Activated naive CD8-positive, alpha-beta T cell treated with anti-CD3 and anti-CD28 coated beads, Interleukin-2, amount 50 U/mL, for 24 hours (primary cell): Measurements from ENCODE around the gene HIVEP3.
A peak's percentile ranks its signal among the peaks of the same experiment; 100 is the strongest.

Experiments
- ATAC-seq: fragments of 150-1000 bp; cut with Tn5 transposase; one replicate; pipeline ENCODE4 v1.10.0; 2021
- DNase-seq: peaks from one replicate; pipeline ENCODE4 v3.0.0; 2021
- H3K27ac Mint-ChIP-seq: one replicate; pipeline ENCODE4 v1.8.0; 2021; ENCODE audit warnings: mild to moderate bottlenecking, mixed read lengths
- H3K27me3 Mint-ChIP-seq: one replicate; pipeline ENCODE4 v1.8.0; 2021; ENCODE audit warnings: mixed read lengths
- H3K36me3 Mint-ChIP-seq: one replicate; pipeline ENCODE4 v1.8.0; 2021; ENCODE audit warnings: low read depth, mixed read lengths
- H3K4me1 Mint-ChIP-seq: one replicate; pipeline ENCODE4 v1.8.0; 2021; ENCODE audit warnings: mixed read lengths
- H3K4me3 Mint-ChIP-seq: one replicate; pipeline ENCODE4 v1.8.0; 2021; ENCODE audit warnings: mild to moderate bottlenecking, moderate library complexity, mixed read lengths
- H3K9me3 Mint-ChIP-seq: one replicate; pipeline ENCODE4 v1.8.0; 2021; ENCODE audit warnings: mixed read lengths

The HIVEP3 gene

GRCh38 chr1:41766041-41766440, 152.7 kb downstream of the HIVEP3 start:
- no peak for DNase-seq
- Mint-ChIP-seq H3K27ac (no peak overlapping the region), H3K27me3 (no peaks in the 10 kb centered on the region), H3K9me3 (peaks cover 10% of the 10 kb centered on the region), H3K4me3 (no peak overlapping the region), H3K36me3 (peaks cover 2% of the 10 kb centered on the region), H3K4me1 (peaks cover 18% of the 10 kb centered on the region)
- no peak for ATAC-seq

GRCh38 chr1:41765152-41765551, 153.6 kb downstream of the HIVEP3 start:
- H3K27me3 Mint-ChIP-seq = no peaks in the 10 kb centered on the region
- peaks cover under 1% of the 10 kb centered on the region for H3K36me3 Mint-ChIP-seq
- ATAC-seq (no peak), DNase-seq (no peak)
- H3K27ac Mint-ChIP-seq = no peak overlapping the region
- H3K9me3 Mint-ChIP-seq = peaks cover 12% of the 10 kb centered on the region
- H3K4me3 Mint-ChIP-seq = no peak overlapping the region
- peaks cover 21% of the 10 kb centered on the region for H3K4me1 Mint-ChIP-seq

GRCh38 chr1:41764656-41765055, 154.1 kb downstream of the HIVEP3 start:
- H3K9me3 Mint-ChIP-seq = peaks cover 12% of the 10 kb centered on the region
- no peaks in the 10 kb centered on the region for H3K36me3 Mint-ChIP-seq
- H3K27ac Mint-ChIP-seq = no peak overlapping the region
- ATAC-seq = no peak
- DNase-seq = no peak
- H3K4me3 Mint-ChIP-seq = no peak overlapping the region
- H3K4me1 Mint-ChIP-seq = peaks cover 22% of the 10 kb centered on the region
- H3K27me3 Mint-ChIP-seq = no peaks in the 10 kb centered on the region

- ATAC-seq (no peak), DNase-seq (no peak)
- Mint-ChIP-seq H3K27me3 (no peaks in the 10 kb centered on the region), H3K36me3 (peaks cover 2% of the 10 kb centered on the region), H3K4me3 (no peak overlapping the region), H3K9me3 (peaks cover 12% of the 10 kb centered on the region), H3K4me1 (peaks cover 36% of the 10 kb centered on the region), H3K27ac (no peak overlapping the region)
These were observed 155.9 kb downstream of the HIVEP3 start for GRCh38 chr1:41762777-41763176.

GRCh38 chr1:41762251-41762650, 156.5 kb downstream of the HIVEP3 start:
- DNase-seq (no peak), ATAC-seq (no peak)
- Mint-ChIP-seq H3K4me3 (no peak overlapping the region), H3K27ac (no peak overlapping the region), H3K4me1 (peaks cover 36% of the 10 kb centered on the region), H3K9me3 (peaks cover 12% of the 10 kb centered on the region), H3K27me3 (no peaks in the 10 kb centered on the region), H3K36me3 (peaks cover 2% of the 10 kb centered on the region)

- DNase-seq (no peak), ATAC-seq (no peak)
- Mint-ChIP-seq H3K4me3 (no peak overlapping the region), H3K4me1 (peaks cover 43% of the 10 kb centered on the region), H3K27ac (peak overlapping the region; percentile 43), H3K9me3 (peaks cover 22% of the 10 kb centered on the region), H3K36me3 (peaks cover 2% of the 10 kb centered on the region), H3K27me3 (no peaks in the 10 kb centered on the region)
These were observed 159.7 kb downstream of the HIVEP3 start for GRCh38 chr1:41758904-41759548.

GRCh38 chr1:41758500-41758899, 160.2 kb downstream of the HIVEP3 start:
- Mint-ChIP-seq H3K27ac (peak overlapping the region; percentile 43), H3K36me3 (peaks cover 2% of the 10 kb centered on the region), H3K27me3 (no peaks in the 10 kb centered on the region), H3K4me1 (peaks cover 45% of the 10 kb centered on the region), H3K4me3 (no peak overlapping the region), H3K9me3 (peaks cover 22% of the 10 kb centered on the region)
- DNase-seq (no peak), ATAC-seq (no peak)

- peak overlapping the region; percentile 88 for H3K27ac Mint-ChIP-seq
- ATAC-seq (peak; percentile 57), DNase-seq (peak; percentile 60)
- peaks cover 79% of the 10 kb centered on the region for H3K4me1 Mint-ChIP-seq
- peaks cover 9% of the 10 kb centered on the region for H3K9me3 Mint-ChIP-seq
- H3K4me3 Mint-ChIP-seq = peak overlapping the region; percentile 52
- H3K36me3 Mint-ChIP-seq = peaks cover 7% of the 10 kb centered on the region
- H3K27me3 Mint-ChIP-seq = peaks cover 2% of the 10 kb centered on the region
These were observed 164.2 kb downstream of the HIVEP3 start for GRCh38 chr1:41754540-41754939.

- H3K27me3 Mint-ChIP-seq = peaks cover 2% of the 10 kb centered on the region
- peaks cover 4% of the 10 kb centered on the region for H3K36me3 Mint-ChIP-seq
- peaks cover 83% of the 10 kb centered on the region for H3K4me1 Mint-ChIP-seq
- peak overlapping the region; percentile 92 for H3K27ac Mint-ChIP-seq
- peak overlapping the region; percentile 36 for H3K4me3 Mint-ChIP-seq
- H3K9me3 Mint-ChIP-seq = peaks cover 9% of the 10 kb centered on the region
- ATAC-seq (no peak), DNase-seq (no peak)
These were observed 166.1 kb downstream of the HIVEP3 start for GRCh38 chr1:41752514-41753170.

- H3K4me1 Mint-ChIP-seq = peaks cover 85% of the 10 kb centered on the region
- no peak for DNase-seq
These were observed 166.8 kb downstream of the HIVEP3 start for GRCh38 chr1:41751804-41752513.

GRCh38 chr1:41749991-41750745, 168.6 kb downstream of the HIVEP3 start:
- Mint-ChIP-seq H3K4me3 (no peak overlapping the region), H3K4me1 (peaks cover 91% of the 10 kb centered on the region), H3K9me3 (no peaks in the 10 kb centered on the region), H3K27me3 (peaks cover 2% of the 10 kb centered on the region), H3K27ac (peak overlapping the region; percentile 84), H3K36me3 (peaks cover 4% of the 10 kb centered on the region)
- DNase-seq = no peak
- ATAC-seq = no peak

More at GRCh38 chr1:41751804-41752513, 166.8 kb downstream of the HIVEP3 start:
- peak; percentile 12 for ATAC-seq
- peaks cover 9% of the 10 kb centered on the region for H3K9me3 Mint-ChIP-seq
- H3K27me3 Mint-ChIP-seq = peaks cover 2% of the 10 kb centered on the region
- peak overlapping the region; percentile 57 for H3K4me3 Mint-ChIP-seq
- H3K27ac Mint-ChIP-seq = peak overlapping the region; percentile 92
- peaks cover 4% of the 10 kb centered on the region for H3K36me3 Mint-ChIP-seq

- no peaks in the 10 kb centered on the region for H3K36me3 Mint-ChIP-seq
- no peak for ATAC-seq
- H3K4me1 Mint-ChIP-seq = peaks cover 92% of the 10 kb centered on the region
- H3K4me3 Mint-ChIP-seq = no peak overlapping the region
- no peaks in the 10 kb centered on the region for H3K27me3 Mint-ChIP-seq
- peak overlapping the region; percentile 95 for H3K27ac Mint-ChIP-seq
- no peaks in the 10 kb centered on the region for H3K9me3 Mint-ChIP-seq
- no peak for DNase-seq
These were observed 173.7 kb downstream of the HIVEP3 start for GRCh38 chr1:41745022-41745421.

GRCh38 chr1:41743366-41743765, 175.4 kb downstream of the HIVEP3 start:
- no peaks in the 10 kb centered on the region for H3K36me3 Mint-ChIP-seq
- no peaks in the 10 kb centered on the region for H3K27me3 Mint-ChIP-seq
- H3K4me3 Mint-ChIP-seq = peak overlapping the region; percentile 64
- H3K27ac Mint-ChIP-seq = peak overlapping the region; percentile 95
- no peaks in the 10 kb centered on the region for H3K9me3 Mint-ChIP-seq
- DNase-seq = no peak
- peak; percentile 25 for ATAC-seq
- H3K4me1 Mint-ChIP-seq = peaks cover 92% of the 10 kb centered on the region

GRCh38 chr1:41742219-41742618, 176.5 kb downstream of the HIVEP3 start:
- no peak for DNase-seq
- no peak for ATAC-seq
- Mint-ChIP-seq H3K4me3 (peak overlapping the region; percentile 50), H3K9me3 (no peaks in the 10 kb centered on the region), H3K27ac (peak overlapping the region; percentile 95), H3K4me1 (peaks cover 97% of the 10 kb centered on the region), H3K27me3 (no peaks in the 10 kb centered on the region), H3K36me3 (no peaks in the 10 kb centered on the region)
